ENCODE measurements around the gene PINLYP.

- no peak for TF ChIP-seq CTCF (IDR thresholded peaks at IDR 0.05)
- no peak for TF ChIP-seq POLR2A (IDR thresholded peaks at IDR 0.05)
These were observed 30.4 kb downstream of the PINLYP start for GRCh38 chr19:43605875-43606568.

Data from right lobe of liver (tissue), 4 donors.